ENCODE results near the gene LOXHD1. TPM values are rescaled to one million over a fixed set of nuclear protein-coding genes. Genes with fewer than 3 reads are reported as not detected.

The LOXHD1 gene
- total RNA-seq, 4 donors from 2014 or later = 0.13 to 0.50 TPM; not detected in 2

DNA sequence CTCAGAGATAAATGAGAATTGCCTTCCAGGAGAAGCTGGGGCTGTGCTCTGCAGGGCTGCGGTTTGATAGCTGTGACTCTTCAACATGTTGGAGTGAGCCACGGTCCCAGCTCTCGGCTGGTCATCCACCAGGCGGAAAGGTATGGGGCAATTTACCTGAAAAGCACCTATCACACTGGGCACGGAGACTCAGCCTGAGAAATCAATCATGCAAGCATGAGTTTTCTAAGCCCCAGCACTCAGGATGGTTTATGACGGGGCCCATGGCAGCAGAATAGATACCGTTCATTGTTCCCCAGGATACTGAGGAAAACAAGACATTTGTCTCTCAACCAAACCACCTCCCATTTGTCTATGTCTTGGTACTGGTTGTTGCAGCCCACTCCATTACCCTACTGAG, 83.9 kb downstream of the LOXHD1 start:
- Histone ChIP-seq H3K27ac (replicated peaks in 1 of 4) (no peak overlapping the region), H3K27me3 (no peaks in the 10 kb centered on the region), H3K9me3 (no peaks in the 10 kb centered on the region), H3K4me1 (no peaks in the 10 kb centered on the region), H3K4me3 (no peak overlapping the region), H3K36me3 (no peaks in the 10 kb centered on the region)
- intact Hi-C loops (cut with DNase I) = no loop called here
- peak; percentile 89 for DNase-seq (ENCODE audit: extremely low spot score)
- WGBS = 93% methylated on average over 7 of the region's 7 CpGs
- TF ChIP-seq EP300 (IDR thresholded peaks at IDR 0.05) = no peak
- TF ChIP-seq POLR2AphosphoS5 (IDR thresholded peaks at IDR 0.05) = no peak
- no peak for TF ChIP-seq POLR2A (IDR thresholded peaks at IDR 0.05; ENCODE audit: low read depth)
- TF ChIP-seq, protein P1, sequence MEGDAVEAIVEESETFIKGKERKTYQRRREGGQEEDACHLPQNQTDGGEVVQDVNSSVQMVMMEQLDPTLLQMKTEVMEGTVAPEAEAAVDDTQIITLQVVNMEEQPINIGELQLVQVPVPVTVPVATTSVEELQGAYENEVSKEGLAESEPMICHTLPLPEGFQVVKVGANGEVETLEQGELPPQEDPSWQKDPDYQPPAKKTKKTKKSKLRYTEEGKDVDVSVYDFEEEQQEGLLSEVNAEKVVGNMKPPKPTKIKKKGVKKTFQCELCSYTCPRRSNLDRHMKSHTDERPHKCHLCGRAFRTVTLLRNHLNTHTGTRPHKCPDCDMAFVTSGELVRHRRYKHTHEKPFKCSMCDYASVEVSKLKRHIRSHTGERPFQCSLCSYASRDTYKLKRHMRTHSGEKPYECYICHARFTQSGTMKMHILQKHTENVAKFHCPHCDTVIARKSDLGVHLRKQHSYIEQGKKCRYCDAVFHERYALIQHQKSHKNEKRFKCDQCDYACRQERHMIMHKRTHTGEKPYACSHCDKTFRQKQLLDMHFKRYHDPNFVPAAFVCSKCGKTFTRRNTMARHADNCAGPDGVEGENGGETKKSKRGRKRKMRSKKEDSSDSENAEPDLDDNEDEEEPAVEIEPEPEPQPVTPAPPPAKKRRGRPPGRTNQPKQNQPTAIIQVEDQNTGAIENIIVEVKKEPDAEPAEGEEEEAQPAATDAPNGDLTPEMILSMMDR (IDR thresholded peaks at IDR 0.05) = no peak

- Histone ChIP-seq H3K27me3 (peaks cover 0 to 2% (median 0%) of the 10 kb centered on the region in 4 donors), H3K4me1 (no peaks in the 10 kb centered on the region), H3K36me3 (no peaks in the 10 kb centered on the region), H3K27ac (replicated peaks in 1 of 4) (no peak overlapping the region), H3K9me3 (no peaks in the 10 kb centered on the region), H3K4me3 (no peak overlapping the region)
- intact Hi-C loops (cut with DNase I) = no loop called here
- DNase-seq (ENCODE audit: extremely low spot score) = peak; percentile 88
- TF ChIP-seq EP300 (IDR thresholded peaks at IDR 0.05) = no peak
- TF ChIP-seq, protein P1 (IDR thresholded peaks at IDR 0.05) = no peak
- TF ChIP-seq POLR2A (IDR thresholded peaks at IDR 0.05; ENCODE audit: low read depth) = no peak
- no peak for TF ChIP-seq POLR2AphosphoS5 (IDR thresholded peaks at IDR 0.05)
- WGBS = 86% methylated on average over 6 of the region's 6 CpGs
Observed at GRCh38 chr18:46571756-46572155, 85.3 kb downstream of the LOXHD1 start.

DNA sequence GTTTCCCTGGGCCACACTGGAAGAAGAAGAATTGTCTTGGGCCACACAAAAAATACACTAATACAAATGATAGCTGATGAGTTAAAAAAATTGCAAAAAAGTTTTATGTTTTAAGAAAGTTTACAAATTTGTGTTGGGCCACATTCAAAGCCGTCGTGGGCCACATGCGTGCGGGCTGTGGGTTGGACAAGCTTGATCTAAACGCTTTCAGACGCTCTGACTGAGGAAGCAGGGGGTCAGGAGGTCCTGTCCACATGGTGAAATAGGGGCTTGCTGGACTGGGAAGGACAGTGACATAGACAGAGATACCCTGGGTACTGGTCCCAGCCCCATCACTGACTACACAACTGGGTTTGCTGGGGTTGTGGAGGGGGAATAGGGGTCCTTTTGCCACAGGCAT, 86.4 kb downstream of the LOXHD1 start:
- intact Hi-C loops (cut with DNase I) = no loop called here
- Histone ChIP-seq H3K36me3 (no peaks in the 10 kb centered on the region), H3K4me1 (no peaks in the 10 kb centered on the region), H3K27me3 (peaks cover 0 to 10% (median 0%) of the 10 kb centered on the region in 4 donors), H3K4me3 (no peak overlapping the region), H3K27ac (replicated peaks in 1 of 4) (no peak overlapping the region), H3K9me3 (no peaks in the 10 kb centered on the region)
- 90% methylated on average over 6 of the region's 6 CpGs for WGBS
- DNase-seq (ENCODE audit: extremely low spot score) = peak; percentile 53
- TF ChIP-seq, protein P1 (IDR thresholded peaks at IDR 0.05) = no peak
- no peak for TF ChIP-seq POLR2A (IDR thresholded peaks at IDR 0.05; ENCODE audit: low read depth)
- no peak for TF ChIP-seq POLR2AphosphoS5 (IDR thresholded peaks at IDR 0.05)
- TF ChIP-seq EP300 (IDR thresholded peaks at IDR 0.05) = no peak

- no peak overlapping the region for H3K27ac ChIP-seq (replicated peaks in 1 of 4)
- intact Hi-C loops (cut with DNase I) = no loop called here
- TF ChIP-seq POLR2AphosphoS5 (IDR thresholded peaks at IDR 0.05) (no peak), EP300 (IDR thresholded peaks at IDR 0.05) (no peak), POLR2A (IDR thresholded peaks at IDR 0.05; ENCODE audit: low read depth) (no peak)
- TF ChIP-seq, protein P1 (IDR thresholded peaks at IDR 0.05) = no peak
- H3K4me1 ChIP-seq = no peaks in the 10 kb centered on the region
- no peak overlapping the region for H3K4me3 ChIP-seq
- DNase-seq (ENCODE audit: extremely low spot score) = peak; percentile 66
- WGBS = 74% methylated on average over 3 of the region's 5 CpGs
- no peaks in the 10 kb centered on the region for H3K36me3 ChIP-seq
- H3K27me3 ChIP-seq = peaks cover 0 to 10% (median 0%) of the 10 kb centered on the region in 4 donors
- H3K9me3 ChIP-seq = no peaks in the 10 kb centered on the region
Observed at GRCh38 chr18:46570134-46570533, 86.9 kb downstream of the LOXHD1 start.

- H3K9me3 ChIP-seq = no peaks in the 10 kb centered on the region
- H3K4me1 ChIP-seq = no peaks in the 10 kb centered on the region
- 82% methylated on average over 7 of the region's 7 CpGs for WGBS
- DNase-seq (ENCODE audit: extremely low spot score) = peak; percentile 78
- H3K27me3 ChIP-seq = peaks cover 0 to 10% (median 0%) of the 10 kb centered on the region in 4 donors
- no peak for TF ChIP-seq POLR2A (IDR thresholded peaks at IDR 0.05; ENCODE audit: low read depth)
- H3K4me3 ChIP-seq = no peak overlapping the region
- no peak overlapping the region for H3K27ac ChIP-seq (replicated peaks in 1 of 4)
- H3K36me3 ChIP-seq = no peaks in the 10 kb centered on the region
- intact Hi-C loops (cut with DNase I) = no loop called here
Observed at GRCh38 chr18:46569211-46569610, 87.8 kb downstream of the LOXHD1 start.
